Esophagus (tissue), 2 donors: Measurements from ENCODE around the gene ALS2CL. TPM values are rescaled to one million over a fixed set of nuclear protein-coding genes. Genes with fewer than 3 reads are reported as not detected.

ENCODE experiments used
- H3K27ac ChIP-seq, 2 donors: one replicate each; pipeline ENCODE4 v1.5.1; 2013; ENCODE audit warnings: low read depth in 2 of 2, mild to moderate bottlenecking in 2 of 2, inconsistent platforms in 1 of 2, low read length in 1 of 2, moderate library complexity in 1 of 2
- H3K27me3 ChIP-seq, 2 donors: one replicate each; pipeline ENCODE4 v1.6.1; 2013; ENCODE audit warnings: low read length in 2 of 2, control low read depth in 1 of 2, mild to moderate bottlenecking in 1 of 2; ENCODE audit not compliant: insufficient read depth in 2 of 2, control insufficient read depth in 1 of 2
- H3K36me3 ChIP-seq, 2 donors: one replicate each; pipeline ENCODE4 v1.6.1; 2013; ENCODE audit warnings: low read length in 1 of 2; ENCODE audit not compliant: control insufficient read depth in 2 of 2, insufficient read depth in 2 of 2
- H3K4me1 ChIP-seq, 2 donors: one replicate each; pipeline ENCODE4 v1.6.1; 2013; ENCODE audit warnings: low read length in 1 of 2; ENCODE audit not compliant: control insufficient read depth in 2 of 2, insufficient read depth in 2 of 2
- H3K4me3 ChIP-seq, 2 donors: one replicate each; pipeline ENCODE4 v1.5.1; 2013; ENCODE audit warnings: low read length in 2 of 2, mild to moderate bottlenecking in 2 of 2, low read depth in 1 of 2, moderate library complexity in 1 of 2
- H3K9me3 ChIP-seq, 2 donors: one replicate each; pipeline ENCODE4 v1.6.1; 2013; ENCODE audit warnings: mild to moderate bottlenecking in 2 of 2, low read depth in 1 of 2, low read length in 1 of 2, moderate library complexity in 1 of 2; ENCODE audit not compliant: control insufficient read depth in 2 of 2, insufficient read depth in 1 of 2
- whole genome bisulfite sequencing, 2 donors: extraction: QIAGEN DNeasy Blood & Tissue Kit; methylation state at CpG; one replicate each; pipeline ENCODE4 v1.1.7; 2013; 5-methylcytosine and 5-hydroxymethylcytosine counted together
- polyA plus RNA-seq, 2 donors: library from polyadenylated mRNA; stranded (reverse); fragments of 200-250 nt; gene quantifications; one replicate each; pipeline ENCODE4 v1.2.3, GENCODE V29; 2013
- donor health status: healthy with polysubstance abuse.
- donor health status: Bipolar disorder and iron deficiency.

Gene ALS2CL
- polyA plus RNA-seq, 2 donors, result 95.0 to 225 TPM

GRCh38 chr3:46671541-46672348 is 21.7 kb downstream of the ALS2CL start:
- Histone ChIP-seq H3K4me3 (no peak overlapping the region), H3K4me1 (peaks cover 0 to 2% of the 10 kb centered on the region in 2 donors), H3K27ac (no peak overlapping the region), H3K36me3 (peaks cover 17 to 56% of the 10 kb centered on the region in 2 donors), H3K27me3 (no peaks in the 10 kb centered on the region), H3K9me3 (no peaks in the 10 kb centered on the region)
- 90 to 93% methylated on average over 25 of the region's 25 CpGs for whole genome bisulfite sequencing, 2 donors

GRCh38 chr3:46670891-46671427 is 22.5 kb downstream of the ALS2CL start:
- 94 to 96% methylated on average over 4 of the region's 4 CpGs for WGBS, 2 donors

GRCh38 chr3:46670000-46670890 is 23.2 kb downstream of the ALS2CL start:
- Histone ChIP-seq H3K4me3 (no peak overlapping the region), H3K4me1 (no peaks in the 10 kb centered on the region), H3K9me3 (no peaks in the 10 kb centered on the region), H3K36me3 (peaks cover 14 to 43% of the 10 kb centered on the region in 2 donors), H3K27ac (no peak overlapping the region), H3K27me3 (no peaks in the 10 kb centered on the region)
- WGBS, 2 donors, result 82 to 85% methylated on average over 17 of the region's 17 CpGs

More at GRCh38 chr3:46670891-46671427, 22.5 kb downstream of the ALS2CL start:
- H3K36me3 ChIP-seq, result peaks cover 17 to 50% of the 10 kb centered on the region in 2 donors
- H3K4me1 ChIP-seq, result no peaks in the 10 kb centered on the region
- no peak overlapping the region for H3K4me3 ChIP-seq
- H3K27me3 ChIP-seq, result no peaks in the 10 kb centered on the region
- no peaks in the 10 kb centered on the region for H3K9me3 ChIP-seq
- H3K27ac ChIP-seq, result no peak overlapping the region

DNA sequence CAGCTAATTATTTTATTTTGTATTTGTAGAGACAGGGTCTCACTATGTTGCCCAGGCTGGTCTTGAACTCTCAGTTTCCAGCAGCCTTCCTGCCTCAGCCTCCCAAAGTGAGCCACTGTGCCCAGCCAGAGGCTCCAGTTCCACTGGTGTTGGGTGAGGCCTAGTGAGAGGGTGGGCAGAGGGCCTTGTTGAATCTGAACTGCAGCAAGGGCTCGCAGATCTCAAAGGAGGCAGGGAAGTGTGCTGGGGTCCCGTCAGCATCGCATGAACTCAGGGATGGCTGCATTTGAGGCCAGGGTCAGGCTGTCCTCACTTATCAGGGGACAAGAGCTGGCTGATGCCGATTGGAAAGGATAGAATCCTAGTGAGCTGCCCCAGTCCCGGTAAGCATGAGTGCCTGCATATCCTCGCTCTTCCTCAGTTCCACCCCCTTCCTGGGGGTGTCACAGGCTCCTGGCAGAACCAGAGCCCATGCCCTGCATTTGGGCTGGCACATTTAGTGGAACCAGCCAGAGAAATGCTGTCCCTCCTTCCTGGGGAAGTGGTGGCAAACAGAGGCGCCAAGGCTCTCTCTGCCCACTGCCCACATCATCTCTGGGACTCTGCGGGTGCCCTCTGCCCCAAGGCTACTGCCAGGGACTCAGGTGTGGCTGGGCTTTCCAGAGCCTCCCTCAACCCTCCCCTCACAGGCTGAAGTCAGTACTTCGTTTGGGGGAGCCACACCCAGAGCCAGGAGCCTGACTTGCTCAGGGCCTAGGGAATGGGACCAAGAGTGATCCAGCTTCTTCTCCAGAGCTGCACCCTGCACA is 24.1 kb downstream of the ALS2CL start:
- 74 to 77% methylated on average over 9 of the region's 9 CpGs for WGBS, 2 donors
- no peak overlapping the region for H3K4me3 ChIP-seq
- no peaks in the 10 kb centered on the region for H3K27me3 ChIP-seq
- peaks cover 11 to 35% of the 10 kb centered on the region in 2 donors for H3K36me3 ChIP-seq
- H3K4me1 ChIP-seq, result no peaks in the 10 kb centered on the region
- H3K27ac ChIP-seq, result no peak overlapping the region
- no peaks in the 10 kb centered on the region for H3K9me3 ChIP-seq

DNA sequence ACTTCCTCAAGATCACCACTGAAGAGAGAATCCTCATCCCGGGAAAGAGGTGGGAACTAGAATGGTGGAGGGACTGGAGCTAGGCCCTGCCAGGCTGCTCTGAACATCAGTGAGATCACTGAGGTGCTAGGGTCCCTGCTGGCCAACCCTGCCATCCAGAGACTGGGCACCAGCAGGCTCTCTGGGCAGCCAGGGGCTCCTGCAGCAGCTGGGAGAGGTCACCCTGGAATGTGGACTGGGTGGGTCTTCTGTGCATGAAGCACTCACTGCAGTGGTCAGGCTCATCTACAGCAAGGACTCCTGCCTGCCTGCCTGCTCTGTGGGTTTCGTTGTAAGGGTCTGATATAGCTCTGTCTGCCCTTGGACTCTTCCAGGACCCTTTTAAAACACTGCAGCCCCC is 24.9 kb downstream of the ALS2CL start:
- H3K27ac ChIP-seq, result no peak overlapping the region
- H3K36me3 ChIP-seq, result peaks cover 3 to 27% of the 10 kb centered on the region in 2 donors
- H3K9me3 ChIP-seq, result no peaks in the 10 kb centered on the region
- WGBS, 2 donors, result 78 to 79% methylated on average over 2 of the region's 2 CpGs
- H3K4me3 ChIP-seq, result no peak overlapping the region
- no peaks in the 10 kb centered on the region for H3K4me1 ChIP-seq
- no peaks in the 10 kb centered on the region for H3K27me3 ChIP-seq

- H3K36me3 ChIP-seq, result peaks cover 0 to 22% of the 10 kb centered on the region in 2 donors
- H3K27ac ChIP-seq, result no peak overlapping the region
- H3K9me3 ChIP-seq, result no peaks in the 10 kb centered on the region
- no peaks in the 10 kb centered on the region for H3K27me3 ChIP-seq
- no peak overlapping the region for H3K4me3 ChIP-seq
- 64 to 66% methylated on average over 8 of the region's 8 CpGs for WGBS, 2 donors
- no peaks in the 10 kb centered on the region for H3K4me1 ChIP-seq
These were observed 25.4 kb downstream of the ALS2CL start for GRCh38 chr3:46668116-46668515.

DNA sequence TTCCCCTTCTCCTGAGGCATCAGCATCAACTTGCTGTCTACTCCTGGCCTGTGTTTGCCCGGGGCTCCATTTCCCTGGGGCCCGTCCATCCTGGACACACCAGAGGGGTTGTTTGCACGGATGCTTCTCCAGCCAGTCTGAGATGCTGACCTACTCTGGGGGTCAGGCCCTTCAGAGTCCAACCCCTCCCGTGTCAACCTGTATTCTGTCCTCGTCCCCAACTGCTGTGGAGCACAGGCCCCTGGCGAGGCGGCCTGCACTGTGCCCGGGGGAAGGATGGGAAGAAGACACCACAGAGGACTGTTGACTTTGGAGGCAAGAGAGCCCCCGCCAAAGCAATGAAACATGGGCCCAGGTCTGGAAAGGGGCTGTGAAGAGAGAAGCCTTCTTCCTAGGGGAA is 25.8 kb downstream of the ALS2CL start:
- 87 to 91% methylated on average over 9 of the region's 9 CpGs for WGBS, 2 donors
- H3K27me3 ChIP-seq, result no peaks in the 10 kb centered on the region
- peaks cover 0 to 2% of the 10 kb centered on the region in 2 donors for H3K4me1 ChIP-seq
- H3K9me3 ChIP-seq, result no peaks in the 10 kb centered on the region
- peaks cover 0 to 20% of the 10 kb centered on the region in 2 donors for H3K36me3 ChIP-seq
- H3K4me3 ChIP-seq, result no peak overlapping the region
- no peak overlapping the region for H3K27ac ChIP-seq

- Histone ChIP-seq H3K36me3 (peaks cover 0 to 20% of the 10 kb centered on the region in 2 donors), H3K4me1 (peaks cover 0 to 4% of the 10 kb centered on the region in 2 donors), H3K27ac (no peak overlapping the region), H3K27me3 (no peaks in the 10 kb centered on the region), H3K4me3 (no peak overlapping the region), H3K9me3 (no peaks in the 10 kb centered on the region)
- WGBS, 2 donors, result 78 to 86% methylated on average over 8 of the region's 8 CpGs
These were observed 26.3 kb downstream of the ALS2CL start for GRCh38 chr3:46667061-46667621.
